Measurements from ENCODE around the gene PCSK5.

The PCSK5 gene

DNA sequence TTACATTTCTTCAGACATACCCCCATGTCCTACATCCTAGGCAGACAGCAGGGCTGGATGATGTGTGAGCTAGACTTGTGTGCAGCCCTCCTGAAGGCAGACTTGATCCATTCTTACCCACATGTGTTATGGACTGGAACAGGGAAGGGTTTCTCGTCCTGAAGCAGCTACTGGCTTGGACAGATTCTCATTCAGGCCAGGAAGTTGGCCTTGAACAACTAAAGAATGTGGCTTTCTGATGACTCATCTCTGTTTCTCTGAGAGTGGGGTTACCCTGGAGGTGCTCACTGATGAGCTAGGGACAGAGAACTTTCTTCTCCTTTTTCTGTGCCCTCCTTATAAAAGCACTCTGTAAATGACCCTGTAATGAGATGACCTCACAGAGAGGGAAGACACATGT is 246.5 kb downstream of the PCSK5 start:
- DNase-seq (ENCODE audit: low read depth, low spot score), result peak; percentile 68

DNA sequence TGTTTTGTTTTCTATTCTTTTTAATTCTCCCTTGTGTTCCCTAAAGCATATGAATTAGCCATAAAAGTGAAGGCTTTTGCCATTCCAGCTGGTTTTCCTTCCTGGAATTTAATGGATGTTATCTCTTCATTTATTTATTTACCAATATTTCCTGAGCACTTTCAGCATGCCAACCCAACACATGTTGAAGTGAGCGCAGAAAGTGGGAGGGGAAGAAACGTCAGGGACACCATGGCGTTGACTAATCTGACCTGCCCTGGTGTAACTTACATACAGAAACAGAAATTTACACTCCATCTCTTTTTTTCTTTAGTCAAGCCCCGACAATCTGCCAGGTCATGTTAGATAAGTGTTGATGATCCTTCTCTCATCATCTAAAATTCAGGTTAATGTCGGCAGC is 247.5 kb downstream of the PCSK5 start:
- no peak for DNase-seq (ENCODE audit: low read depth, low spot score)

DNA sequence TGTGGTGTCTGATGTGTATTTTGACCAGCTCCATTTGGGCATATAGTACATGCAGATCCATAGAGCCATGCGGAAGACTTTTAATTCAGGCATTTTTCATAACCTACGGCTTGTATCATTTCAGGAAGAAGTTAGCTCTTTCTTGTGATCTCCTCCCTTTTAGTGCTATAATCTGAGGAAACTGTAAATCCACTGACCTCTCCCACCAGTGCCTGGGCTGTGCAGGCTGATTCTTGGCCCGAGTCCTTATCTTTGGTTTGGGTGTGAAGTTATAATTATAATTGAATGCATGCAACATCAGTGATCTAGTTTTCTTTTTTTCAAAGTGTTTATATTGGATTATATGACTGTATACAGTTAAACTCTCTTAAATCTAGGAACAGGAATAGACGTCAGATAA is 247.9 kb downstream of the PCSK5 start:
- DNase-seq (ENCODE audit: low read depth, low spot score), result no peak

DNA sequence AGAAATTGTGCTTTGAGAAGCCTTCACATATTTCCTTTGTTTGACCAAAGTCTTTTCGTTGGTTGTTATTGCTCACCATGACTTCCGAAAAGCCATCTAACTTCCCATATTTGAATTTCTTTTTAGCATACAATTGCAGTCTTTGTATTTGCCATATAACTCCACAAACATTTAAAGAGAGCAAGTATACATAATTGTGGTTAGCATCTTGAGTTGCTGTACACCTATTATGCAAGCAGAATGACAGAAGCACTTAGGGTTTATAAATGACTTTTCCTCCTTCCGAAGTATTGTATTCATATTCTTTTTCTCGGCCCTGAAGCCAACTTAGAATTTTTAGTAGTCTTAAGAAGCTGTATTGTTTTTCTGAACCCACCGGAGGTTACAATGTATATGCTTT is 253.4 kb downstream of the PCSK5 start:
- no peak for DNase-seq (ENCODE audit: low read depth, low spot score)

DNA sequence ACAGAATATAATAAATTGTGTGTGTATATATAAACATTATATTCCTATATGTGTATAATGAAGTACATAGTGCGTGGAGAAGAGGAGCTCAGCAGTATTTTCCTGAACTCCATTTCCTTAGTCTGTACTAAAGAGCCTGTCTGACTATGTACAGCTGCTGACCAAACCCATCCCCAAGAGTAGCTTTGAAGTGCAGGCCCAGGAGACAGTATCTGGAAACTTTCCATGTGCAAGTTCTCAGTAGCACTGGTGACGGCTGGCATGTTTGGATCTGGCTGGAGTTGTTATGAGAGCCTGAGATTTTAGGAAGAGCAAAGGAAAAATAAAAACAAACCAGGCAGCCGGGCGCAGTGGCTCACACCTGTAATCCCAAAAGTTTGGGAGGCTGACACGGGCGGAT is 259.5 kb downstream of the PCSK5 start:
- no peak for DNase-seq (ENCODE audit: low read depth, low spot score)

DNA sequence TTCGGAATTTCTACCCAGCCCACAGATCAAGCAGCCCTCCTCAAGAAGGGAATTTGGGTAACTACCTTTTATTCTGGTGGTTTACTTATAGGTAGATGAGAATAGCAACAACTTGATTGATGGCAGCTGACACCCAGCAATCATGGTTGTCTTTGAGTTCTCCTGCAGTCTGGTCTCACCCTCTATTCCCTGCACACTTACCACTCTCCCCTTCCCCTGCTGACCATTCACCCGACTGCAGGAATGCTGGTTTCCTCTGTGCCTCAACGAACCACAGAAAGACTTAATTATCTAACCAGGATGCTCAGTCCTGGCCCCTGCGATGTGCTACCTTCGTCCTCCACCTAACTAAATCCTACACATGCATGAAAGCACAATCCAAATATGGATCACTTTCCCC is 260.8 kb downstream of the PCSK5 start:
- DNase-seq (ENCODE audit: low read depth, low spot score), result no peak

DNA sequence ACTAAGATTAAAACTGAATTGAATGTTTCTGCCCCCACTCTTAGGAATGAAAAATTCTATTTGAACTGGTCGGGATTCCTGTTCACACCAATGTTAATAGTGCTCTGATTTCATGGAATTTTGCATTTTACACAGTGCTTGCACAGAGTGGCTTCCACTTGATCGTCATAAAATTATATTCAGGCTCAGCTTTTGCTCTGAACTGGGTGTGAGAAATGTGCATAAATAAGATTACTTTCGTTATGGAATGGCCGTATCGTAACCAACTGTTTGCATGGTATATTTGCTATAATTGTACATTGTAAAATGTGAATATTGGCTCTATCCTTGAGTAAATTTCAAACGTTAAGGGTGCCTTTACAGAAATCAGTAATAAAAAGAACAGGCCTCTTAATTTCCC is 262.9 kb downstream of the PCSK5 start:
- no peak for DNase-seq (ENCODE audit: low read depth, low spot score)

DNA sequence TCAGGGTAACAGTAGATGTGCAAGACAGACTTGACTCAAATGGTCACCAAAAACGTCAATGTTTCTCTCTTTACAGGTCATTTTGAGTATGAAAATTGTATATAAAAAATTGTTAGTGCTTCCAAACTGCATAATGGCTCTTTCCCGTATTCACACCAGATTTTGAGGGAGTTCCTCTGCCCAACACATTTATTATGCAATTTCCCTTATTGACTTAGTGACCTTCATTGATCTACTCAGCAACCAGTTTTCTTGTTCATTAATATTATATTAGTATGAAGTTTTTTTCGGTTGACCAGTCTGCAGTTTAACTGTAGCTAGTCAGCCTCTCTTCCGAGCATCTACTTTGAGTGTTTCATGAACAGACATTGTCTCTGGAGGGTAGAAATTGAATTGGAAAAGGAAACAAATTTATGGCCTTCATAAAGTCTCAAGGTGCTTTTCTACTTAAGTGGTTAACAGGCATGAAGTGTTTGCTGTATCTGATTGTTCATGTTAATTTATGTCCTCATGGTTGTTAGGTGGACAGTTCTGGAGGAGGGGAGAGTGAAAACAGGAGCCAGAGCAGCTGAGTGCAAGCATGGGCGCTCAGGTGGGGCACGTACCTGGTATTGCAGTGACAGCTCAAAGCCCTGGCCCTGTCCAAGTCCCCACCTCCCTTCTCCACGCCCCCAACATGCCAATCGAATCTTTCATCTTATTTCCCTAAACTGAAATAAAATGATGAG is 263.6 kb downstream of the PCSK5 start:
- no peak for DNase-seq (ENCODE audit: low read depth, low spot score)

DNA sequence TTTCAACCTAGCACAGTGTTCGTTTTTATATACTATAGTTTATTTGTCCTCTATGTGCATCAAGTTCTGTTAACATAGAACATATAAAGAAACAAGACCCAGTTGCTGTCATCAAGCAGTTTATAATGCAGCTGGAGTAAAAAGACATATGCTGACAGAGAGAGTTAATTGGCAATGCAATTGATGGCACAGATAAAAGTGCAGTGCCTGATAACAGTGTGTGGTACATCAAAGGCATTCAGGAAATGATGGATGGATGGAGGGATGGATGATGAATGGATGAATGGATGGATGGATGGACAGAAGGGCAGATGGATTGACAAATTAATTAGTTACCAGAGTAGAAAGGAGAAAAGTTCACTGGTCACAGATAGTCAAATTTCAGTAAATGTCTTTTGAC is 264.9 kb downstream of the PCSK5 start:
- DNase-seq (ENCODE audit: low read depth, low spot score), result no peak

DNA sequence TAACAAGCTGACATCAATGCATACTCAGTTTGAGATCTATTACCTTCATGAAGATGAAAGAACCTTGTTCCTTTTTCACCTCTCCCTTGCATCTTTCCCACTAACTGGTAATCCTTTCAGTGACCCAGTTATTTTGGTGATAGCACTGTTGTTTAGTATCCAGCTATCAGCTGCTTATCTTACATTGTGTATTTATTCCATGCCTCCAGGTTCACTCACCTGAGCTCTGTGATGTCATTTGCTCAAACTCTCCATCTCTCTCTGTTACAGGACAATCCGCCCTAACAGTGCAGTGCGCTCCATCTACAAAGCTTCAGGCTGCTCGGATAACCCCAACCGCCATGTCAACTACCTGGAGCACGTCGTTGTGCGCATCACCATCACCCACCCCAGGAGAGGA is 268.2 kb downstream of the PCSK5 start:
- DNase-seq (ENCODE audit: low read depth, low spot score), result no peak

DNA sequence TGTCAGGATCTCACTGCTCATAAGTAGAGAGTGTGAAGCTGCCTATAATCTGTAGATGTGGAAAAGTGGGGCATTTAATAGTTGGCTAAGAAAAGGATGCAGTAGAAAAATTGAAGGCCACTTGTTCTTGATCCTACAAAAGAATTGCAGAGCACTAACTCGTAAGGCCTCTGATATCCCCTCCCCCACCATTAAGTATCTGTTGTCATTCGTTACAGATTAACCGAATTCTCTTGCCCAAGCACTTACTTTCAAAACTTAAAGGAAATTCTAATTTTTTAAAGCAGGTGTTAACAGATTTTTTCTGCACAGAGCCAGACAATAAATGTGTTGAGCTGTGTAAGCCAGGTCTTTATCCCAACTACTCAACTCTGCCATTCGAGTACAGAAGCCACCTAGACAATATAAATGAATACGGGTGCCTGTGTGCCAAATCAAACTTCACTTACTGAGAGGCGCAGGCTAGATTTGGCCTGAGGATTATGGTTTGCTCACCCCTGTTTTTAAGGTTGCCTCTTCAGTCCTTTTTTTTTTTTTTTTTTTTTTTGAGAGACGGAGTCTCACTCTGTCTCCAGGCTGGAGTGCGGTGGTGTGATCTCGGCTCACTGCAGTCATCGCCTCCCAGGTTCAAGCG is 268.9 kb downstream of the PCSK5 start:
- no peak for DNase-seq (ENCODE audit: low read depth, low spot score)

DNA sequence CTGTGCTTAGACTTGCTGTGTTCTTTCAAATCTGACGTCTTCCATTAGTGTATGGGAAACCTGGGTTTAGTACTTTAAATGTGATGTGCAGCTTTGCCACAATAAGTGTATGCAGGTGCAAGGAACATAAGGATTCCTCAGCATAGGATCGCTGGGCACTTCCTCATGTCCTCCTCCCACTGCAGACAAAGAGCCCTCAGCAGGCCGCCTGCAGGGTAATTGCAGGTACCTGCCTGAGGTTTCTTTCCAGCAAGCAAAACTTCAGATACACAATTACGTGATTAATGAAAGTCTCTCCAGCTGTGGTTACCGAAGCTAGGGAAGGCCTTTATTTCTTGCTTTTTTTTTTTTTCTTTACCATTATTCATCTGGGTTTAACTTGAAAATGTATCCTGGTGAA is 270.6 kb downstream of the PCSK5 start:
- DNase-seq (ENCODE audit: low read depth, low spot score), result no peak

DNA sequence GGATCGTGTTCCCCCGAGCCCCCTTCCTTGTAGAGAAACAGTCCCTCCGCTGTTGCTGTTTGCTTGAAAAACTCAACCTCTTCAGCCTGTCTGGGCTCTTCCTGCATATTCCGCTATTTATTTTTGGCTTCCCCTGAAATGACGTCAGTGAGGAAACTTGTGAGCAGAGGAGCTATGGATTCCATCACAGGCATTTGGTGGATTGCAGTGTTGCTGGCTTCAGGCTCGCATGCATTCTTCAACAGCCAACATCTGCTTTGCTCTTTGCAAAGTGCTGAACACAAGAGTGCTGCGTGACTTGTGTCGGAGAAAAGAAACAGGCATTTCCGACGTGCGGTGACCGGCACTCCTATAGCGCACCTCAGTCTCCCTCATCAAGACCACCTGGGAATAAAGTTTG is 271.1 kb downstream of the PCSK5 start:
- DNase-seq (ENCODE audit: low read depth, low spot score), result peak; percentile 27

DNA sequence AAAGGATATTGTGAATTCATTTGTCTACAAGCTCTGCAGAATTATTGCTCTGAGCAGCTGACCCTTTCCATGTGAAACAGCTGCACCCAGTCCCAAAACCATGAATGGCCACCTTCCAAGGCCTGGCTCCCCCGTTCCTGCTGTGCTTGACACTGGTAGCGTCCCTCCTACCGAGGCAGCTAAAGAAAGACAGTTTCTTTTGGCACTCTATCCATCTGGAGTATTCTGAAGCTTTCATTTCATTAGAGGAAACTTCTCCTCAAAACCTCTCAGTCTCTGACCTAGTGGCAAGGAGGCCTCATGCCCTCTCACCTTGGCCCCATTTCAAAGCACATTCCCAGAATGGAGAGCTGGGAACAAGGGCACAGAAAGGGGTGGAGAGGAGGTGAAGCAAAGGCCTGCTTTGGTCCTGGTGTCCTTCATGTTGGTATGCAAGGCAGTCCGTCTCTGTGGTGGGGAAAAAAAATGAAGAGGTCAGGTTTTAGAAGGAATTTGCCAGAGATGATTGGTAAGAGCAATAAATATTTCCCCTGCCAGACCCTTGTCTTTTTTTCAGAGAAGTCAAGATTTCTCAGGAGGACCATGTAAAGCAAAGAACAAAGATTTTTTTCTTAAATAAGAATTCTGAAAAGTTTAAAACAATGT is 271.7 kb downstream of the PCSK5 start:
- peak; percentile 23 for DNase-seq (ENCODE audit: low read depth, low spot score)

DNA sequence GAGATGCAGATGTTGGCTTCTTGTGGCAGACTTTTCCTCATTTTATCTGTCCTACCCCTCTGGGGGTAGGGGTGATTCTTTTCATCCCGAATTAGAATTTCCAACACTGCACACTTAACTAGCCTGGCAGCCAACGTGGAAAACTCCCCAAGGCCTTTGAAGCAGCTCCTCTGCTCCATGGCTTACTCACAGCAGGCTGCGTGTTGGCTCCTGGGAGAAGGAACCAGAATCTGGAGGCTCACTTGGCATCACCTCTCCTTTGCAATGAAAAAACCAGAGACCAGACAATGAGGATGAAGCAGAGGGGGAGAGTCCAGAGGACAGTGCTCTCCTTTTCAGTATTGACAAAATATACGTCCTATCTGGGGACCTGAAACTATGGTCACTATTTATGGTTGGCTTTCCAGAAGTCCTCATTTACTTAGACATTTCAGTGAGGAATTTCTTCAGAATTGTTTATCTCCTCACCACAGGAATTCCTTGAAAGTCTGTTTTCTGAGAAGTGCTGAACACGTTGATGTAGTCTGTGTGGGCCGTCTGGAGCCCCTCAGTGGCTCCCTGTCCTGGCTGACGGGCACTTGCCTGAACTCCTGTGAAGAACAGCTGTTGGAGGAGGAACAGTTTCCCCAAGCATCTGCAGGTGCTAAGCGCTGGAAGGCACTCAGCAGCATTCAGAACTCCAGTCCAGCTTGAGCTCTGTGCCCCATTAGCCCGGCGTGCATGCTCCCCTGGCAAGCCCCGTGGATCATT is 272.5 kb downstream of the PCSK5 start:
- DNase-seq (ENCODE audit: low read depth, low spot score), result peak; percentile 72

DNA sequence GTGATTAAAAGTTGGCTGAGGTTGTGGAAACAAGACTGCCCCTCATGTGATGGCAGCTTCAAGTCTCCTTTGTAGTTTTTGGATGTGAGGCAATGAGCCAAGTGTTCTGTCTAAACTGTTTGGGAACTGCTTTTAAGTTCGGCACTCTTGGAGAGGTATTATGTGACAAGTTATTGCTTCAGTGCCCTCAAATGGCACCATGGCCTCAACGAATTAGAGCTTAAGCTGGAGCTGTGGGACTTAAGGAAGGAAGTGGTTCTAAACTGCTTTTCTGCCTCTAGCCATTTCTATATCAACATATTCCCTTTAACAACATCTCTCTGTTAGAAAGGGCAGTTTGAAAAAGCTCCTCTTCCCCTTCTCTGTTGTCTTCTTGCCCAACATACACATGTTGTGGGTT is 276.1 kb downstream of the PCSK5 start:
- DNase-seq (ENCODE audit: low read depth, low spot score), result no peak

DNA sequence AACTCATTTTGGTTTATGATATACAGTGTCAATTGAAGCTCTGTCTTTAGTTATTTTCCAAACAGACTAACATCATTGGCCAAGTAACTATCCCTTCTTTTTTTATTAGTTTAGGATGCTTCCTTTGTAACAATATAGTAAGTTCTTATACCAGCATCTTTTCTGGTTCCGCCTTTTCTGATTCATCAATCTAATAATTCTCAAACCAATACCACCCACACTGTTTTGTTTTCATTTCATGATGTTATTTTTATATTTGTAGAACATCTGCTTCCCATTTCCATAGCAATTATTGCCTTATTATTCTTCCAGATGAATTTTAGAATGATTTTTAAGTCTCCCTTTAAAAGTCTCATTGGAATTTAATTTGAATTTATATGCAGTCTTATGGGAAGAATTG is 285.7 kb downstream of the PCSK5 start:
- no peak for DNase-seq (ENCODE audit: low read depth, low spot score)

DNA sequence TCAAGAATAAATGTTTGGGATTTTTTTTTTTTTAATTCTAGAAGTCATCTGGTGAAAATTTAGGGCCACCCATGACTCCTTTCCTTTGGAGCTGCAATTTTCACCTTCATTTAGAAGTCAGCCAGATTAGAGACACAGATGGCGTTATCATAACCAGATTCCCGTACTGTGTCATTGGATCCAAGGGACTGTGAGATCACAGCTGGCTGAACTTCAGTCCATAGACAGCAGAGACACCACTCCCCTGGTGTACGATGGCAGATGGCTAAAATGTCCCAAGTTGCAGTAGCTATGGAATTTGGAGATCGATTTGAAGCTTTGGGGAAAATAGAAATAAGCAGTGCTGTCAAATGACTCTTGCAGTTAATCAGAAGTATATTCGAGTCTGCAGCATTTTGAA is 287.5 kb downstream of the PCSK5 start:
- DNase-seq (ENCODE audit: low read depth, low spot score), result no peak

DNA sequence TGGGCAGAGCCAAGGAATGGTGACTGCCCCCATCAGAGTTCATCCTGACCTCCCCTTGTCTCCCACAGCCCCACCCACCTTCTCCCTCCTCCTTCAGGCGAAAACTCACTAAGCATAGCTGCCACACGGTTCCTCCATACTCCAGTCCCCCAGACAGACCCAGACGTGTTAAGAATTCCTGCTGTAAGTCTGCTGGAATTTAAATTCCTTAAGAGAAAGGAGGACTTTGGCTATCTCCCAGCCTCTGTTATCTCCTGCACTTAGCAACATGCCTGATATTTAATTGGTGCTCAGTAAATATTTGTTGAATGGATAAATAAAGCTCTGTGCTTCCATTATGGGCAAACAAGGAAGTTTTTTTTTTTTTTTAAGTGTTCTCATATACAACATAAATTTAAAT is 290.1 kb downstream of the PCSK5 start:
- DNase-seq (ENCODE audit: low read depth, low spot score), result peak; percentile 87

DNA sequence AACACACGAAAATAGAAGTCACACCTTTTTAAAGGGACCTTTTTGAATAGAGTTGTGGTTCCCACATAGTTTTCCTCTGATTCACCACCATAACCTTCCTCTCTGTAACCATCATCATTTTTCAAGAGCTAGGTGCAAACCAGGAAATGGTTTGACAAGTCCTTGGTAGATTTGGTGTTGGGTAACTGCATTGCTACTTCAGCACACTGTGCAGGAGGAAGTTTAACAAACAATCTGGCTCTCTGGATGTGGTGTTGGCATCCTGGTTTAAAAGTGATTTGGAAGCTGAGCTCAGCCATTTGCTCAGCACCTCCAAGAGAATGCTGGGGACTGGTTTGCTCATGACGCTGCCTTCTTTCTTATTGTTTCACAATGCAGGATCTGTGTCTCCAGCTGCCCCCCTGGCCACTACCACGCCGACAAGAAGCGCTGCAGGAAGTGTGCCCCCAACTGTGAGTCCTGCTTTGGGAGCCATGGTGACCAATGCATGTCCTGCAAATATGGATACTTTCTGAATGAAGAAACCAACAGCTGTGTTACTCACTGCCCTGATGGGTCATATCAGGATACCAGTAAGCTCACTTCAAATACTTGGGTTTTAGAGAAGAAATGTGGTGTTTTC is 290.7 kb downstream of the PCSK5 start:
- peak; percentile 81 for DNase-seq (ENCODE audit: low read depth, low spot score)

DNA sequence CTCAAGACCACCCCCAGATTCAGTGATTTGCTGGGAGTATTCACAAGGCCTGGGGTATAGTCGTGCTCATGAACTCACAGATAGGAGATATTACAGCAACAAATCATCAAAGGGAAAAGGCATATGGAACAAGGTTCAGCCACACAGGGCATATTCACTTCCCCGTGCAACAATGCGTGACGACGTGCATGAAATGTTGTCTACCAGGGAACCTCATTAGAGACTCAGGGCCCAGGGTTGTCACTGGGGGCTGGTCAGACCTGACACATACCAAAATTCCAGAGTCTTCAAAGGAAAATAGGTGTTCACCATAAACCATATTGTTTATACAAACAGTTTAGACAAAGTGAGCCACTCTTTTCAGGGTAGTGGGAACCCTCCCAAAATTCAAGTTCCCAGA is 291.3 kb downstream of the PCSK5 start:
- DNase-seq (ENCODE audit: low read depth, low spot score), result no peak

DNA sequence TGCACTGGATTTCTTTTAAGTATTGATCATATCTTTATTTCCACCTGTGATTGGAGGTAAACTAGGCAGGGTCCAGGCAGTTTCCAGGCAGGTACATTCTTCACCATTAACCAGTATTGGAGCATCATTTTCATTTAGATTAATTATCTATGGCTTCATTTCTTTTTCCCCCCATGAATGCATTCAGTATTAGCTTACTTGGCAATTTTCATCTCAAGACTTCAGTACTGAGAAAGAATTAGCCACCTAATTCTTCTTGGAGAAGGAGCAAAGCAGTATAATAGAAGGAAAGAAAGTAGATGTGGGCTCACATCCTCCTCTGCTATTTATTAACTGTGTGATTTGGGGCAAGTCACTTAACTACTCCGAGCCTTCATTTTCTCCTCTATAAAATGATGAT is 295.0 kb downstream of the PCSK5 start:
- no peak for DNase-seq (ENCODE audit: low read depth, low spot score)

Measured in astrocyte of the hippocampus (primary cell).